Stimulated activated naive CD4-positive, alpha-beta T cell (primary cell): ENCODE results near the gene ZNF48.

ENCODE experiments used
- DNase-seq, 6 experiments: peaks; one replicate each; lab custom pipeline; 2025; lab: John Stamatoyannopoulos, UW

ZNF48 gene

GRCh38 chr16:30395155-30395991, at the start of gene ZNF48:
Gene ZNF48, plus strand, starts transcription at chr16:30395420. Its CDS starts 375 bp downstream, at chr16:30395795.
- DNase-seq = peak in 5 of 6 experiments; percentile 20 to 56 (median 39)

GRCh38 chr16:30346286-30346685, 48.9 kb upstream of the ZNF48 start:
- no peak for DNase-seq

DNA sequence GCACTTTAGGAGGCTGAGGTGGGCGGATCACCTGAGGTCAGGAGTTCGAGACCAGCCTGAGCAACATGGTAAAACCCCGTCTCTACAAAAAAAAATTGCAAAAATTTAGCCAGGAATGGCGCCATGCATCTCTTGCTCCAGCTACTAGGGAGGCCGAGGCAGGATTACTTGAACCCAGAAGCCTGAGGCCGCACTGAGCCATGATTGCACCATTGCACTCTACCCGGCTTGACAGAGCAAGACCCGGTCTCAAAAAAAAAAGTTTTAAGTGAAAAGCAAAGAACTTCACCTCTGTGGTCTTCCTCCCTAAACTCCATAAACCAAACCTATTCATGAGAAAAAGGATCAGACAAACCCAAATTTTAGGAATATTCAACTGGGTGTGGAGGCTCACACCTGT, 47.1 kb upstream of the ZNF48 start:
- no peak for DNase-seq

DNA sequence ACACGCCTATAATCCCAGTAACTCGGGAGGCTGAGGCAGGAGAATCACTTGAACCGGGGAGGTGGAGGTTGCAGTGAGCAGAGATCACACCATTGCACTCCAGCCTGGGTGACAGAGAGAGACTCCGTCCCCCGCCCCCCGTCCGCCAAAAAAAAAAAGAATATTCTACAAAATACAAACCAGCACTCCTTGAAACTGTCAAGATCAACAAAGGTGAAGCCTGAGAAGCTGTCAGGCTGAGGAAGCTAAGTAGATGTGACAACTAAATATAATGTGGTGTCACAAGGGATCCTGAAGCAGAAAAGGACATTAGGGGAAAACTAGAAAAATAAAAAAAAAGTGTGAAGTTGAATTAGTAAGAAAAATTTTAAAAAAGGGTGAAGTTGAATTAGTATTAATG, 46.3 kb upstream of the ZNF48 start:
- no peak for DNase-seq

DNA sequence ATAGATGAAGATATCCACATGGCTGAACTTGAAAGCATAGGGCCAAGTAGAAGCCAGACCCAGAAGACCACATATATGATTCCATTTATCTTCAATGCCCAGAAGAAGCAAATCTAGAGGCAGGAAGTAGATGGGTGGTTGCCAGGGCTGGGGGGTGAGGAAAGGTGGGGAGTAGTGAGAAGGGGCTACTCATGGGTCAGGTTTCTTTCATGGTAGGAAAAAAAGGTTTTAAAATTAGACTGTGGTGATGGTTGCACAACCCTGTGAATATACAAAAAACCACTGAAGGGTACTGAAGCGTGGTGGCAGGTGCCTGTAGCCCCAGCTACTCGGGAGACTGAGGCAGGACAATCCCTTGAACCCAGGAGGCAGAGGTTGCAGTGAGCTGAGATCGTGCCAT, 45.5 kb upstream of the ZNF48 start:
- DNase-seq = no peak

- no peak for DNase-seq
Observed at GRCh38 chr16:30350134-30350871, 44.9 kb upstream of the ZNF48 start.

GRCh38 chr16:30351001-30351441, 44.2 kb upstream of the ZNF48 start:
- DNase-seq = no peak

- no peak for DNase-seq
Observed at GRCh38 chr16:30351586-30352419, 43.4 kb upstream of the ZNF48 start.

DNA sequence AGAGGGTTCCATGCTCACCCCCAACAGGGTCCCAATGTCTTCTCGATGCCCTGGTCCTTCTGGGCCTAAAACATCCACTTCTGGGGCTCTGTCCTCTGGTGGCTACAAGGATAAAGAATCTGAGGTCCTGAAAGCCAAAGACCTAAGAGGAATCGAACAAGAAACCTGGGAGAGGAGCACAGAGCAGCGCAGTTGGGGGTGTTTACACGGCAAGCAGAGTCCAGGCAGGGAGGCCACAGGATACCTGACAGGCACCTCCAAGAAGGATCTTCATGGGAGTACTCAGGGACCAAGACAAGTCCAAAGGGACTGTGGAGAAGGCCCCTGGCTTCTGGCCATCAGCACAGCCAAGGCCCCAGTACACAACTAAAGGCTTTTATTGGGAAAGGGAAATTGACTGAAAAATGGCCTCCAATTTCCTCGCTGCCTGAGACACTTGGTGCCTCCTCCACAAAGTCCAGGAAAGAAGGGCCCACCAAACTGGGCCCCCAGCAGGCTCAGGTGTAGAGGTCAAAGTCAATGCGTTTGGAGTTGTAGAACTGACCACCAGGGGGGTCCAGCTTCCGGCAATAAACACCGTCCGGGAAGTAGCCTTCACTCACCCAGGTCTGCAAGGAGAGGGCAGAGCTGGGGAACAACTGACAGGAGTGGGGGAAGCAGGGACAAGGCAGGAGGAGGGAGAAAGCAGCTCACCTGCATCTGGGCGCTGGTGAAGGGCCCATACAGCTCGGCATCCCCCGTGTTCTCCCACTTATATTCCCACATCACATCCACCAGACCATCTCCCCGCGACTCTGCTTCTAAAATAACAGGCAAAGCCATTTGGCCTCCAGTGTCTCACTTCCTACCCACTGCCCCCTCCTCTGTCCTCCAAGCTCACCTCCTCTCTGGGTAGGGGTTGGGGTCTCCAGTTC, 42.5 kb upstream of the ZNF48 start:
- no peak for DNase-seq

DNA sequence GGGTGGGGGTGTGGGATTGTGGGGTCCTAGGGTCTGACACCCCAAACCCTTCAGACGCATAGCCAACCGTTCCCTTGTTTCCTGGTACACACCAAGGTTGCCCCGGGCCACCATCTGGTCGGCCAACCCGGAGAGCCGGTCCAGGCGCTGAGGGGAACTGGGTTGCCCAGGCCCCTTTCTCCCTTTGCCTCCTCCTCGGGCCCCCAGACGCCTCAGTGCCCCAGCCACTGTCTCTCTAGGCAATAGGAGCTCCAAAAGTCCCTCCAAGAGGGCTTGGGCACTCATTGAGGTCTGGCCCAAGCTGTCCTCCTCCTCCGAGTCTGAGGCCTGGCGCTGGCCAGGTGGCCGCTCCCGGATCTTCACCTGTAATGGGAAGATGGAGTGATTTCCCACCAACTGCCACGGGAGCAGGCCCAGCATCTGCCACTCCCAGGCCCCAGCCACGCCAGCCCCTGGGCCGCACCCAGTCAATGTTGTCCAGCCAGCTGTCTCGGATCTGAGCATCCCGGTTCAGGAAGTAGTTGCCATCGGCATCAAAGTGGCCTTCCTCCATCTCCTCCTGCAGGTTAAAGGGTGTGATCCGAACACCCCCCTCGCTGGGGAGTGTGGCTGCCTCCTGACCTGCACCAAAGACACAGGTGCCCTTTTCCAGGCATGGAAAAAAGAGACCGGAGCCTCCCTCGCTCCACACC, 41.6 kb upstream of the ZNF48 start:
- no peak for DNase-seq

- no peak for DNase-seq
Observed at GRCh38 chr16:30354423-30355143, 40.6 kb upstream of the ZNF48 start.

DNA sequence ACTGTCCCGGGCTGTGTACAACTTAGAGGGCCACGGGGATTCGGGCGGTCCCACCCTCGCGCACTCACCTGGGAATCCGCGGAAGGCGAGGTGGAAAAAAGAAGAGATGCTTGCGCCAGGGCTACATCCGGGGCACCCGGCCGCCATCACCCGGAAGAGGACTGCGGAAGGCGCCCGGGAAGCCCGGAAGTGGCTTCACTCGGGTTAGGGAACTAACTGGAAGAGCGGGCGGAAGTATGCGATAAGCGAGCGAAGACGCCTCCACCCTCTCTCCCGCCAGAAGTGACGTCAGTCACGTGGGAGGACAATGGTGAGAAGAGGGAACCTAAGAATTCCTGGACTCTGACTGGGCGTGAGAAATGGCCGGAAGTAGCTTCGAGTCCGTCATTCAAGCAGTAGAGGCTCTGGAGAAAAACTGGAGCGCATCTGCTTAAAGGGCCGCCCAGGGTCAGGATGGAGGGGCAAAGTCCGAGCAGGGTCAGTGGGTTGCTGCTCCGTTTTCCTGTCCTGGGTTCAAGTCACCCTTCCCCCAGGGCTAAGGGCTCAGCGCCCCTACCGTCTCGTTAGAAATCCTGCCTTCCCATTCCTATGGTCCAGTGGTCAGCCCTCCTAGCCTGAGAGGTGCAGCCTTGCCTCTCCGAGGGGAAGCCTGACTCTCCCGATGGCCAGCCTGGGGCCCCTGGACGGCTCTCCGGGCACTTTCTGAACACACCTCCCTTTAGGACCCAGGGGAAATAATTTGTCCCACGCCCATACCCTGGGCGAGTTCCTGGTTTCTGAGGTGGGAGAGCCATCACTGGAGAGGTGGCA, 39.9 kb upstream of the ZNF48 start, which contains the start of gene CD2BP2:
Gene CD2BP2 (minus strand): TSS at position 165 of the 810 bp plus-strand sequence. CDS start 627 bp downstream, outside the sequence.
- peak; percentile 74 to 87 (median 82) for DNase-seq

- no peak for DNase-seq
Observed at GRCh38 chr16:30355954-30356308, 39.3 kb upstream of the ZNF48 start.

GRCh38 chr16:30356401-30357084, 38.7 kb upstream of the ZNF48 start:
- DNase-seq = no peak

DNA sequence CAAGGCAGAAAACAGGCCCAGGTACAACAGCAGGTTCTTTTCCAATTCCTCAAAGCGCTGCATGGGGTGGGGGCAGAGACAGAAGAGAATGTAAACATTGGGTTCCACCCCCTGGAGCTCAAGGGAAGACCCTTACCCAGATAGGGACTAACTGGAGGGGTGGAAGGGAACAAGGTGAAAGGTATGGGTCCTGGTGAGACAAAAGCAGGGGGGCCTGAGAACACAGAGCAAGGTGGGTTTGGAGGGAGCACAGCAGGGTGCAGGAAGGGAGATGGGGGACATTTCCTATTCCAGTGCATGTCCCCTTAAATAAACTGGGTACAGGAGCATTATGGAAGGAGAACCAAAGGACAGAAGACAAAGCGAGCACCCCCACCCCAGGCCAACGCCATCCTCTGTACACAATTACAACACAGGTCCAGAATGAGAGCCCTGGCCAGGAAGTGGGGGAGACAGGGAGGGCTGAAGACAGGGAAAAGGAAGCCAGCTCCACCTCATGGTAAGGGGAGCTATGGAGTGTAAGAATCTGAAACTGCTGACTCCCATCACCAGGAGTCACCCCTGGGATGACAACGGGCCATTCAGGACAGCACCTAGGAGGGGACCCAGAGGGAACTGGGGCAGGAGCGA, 38.0 kb upstream of the ZNF48 start:
- DNase-seq = no peak

- no peak for DNase-seq
Observed at GRCh38 chr16:30357715-30358576, 37.3 kb upstream of the ZNF48 start.

DNA sequence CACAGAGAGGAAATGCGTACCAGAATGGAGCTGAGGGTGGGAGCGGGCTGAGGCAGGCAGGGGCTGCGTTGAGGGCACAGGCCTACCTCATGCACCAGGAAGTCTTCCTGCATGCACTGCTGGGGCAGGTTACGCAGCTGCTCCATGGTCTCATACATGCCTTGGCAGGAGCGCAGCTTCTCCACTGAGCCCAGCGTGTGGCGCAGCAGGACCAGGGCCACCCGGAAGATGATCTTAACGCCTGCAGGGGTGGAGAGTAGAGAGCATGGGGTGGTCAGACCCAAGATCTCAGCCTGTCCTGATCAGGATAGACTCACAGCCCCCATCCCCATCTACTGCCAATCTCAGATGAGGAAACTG, 36.7 kb upstream of the ZNF48 start:
- DNase-seq = no peak
